Thymus (tissue), 11 donors: ENCODE results near the gene RPP25. TPM values are rescaled to one million over a fixed set of nuclear protein-coding genes. Genes with fewer than 3 reads are reported as not detected.

Experiments
- DNase-seq, 9 donors: peaks; one replicate each; pipeline ENCODE4 v3.0.0-alpha.2; 2013; ENCODE audit warnings: low spot score in 9 of 9, low read depth in 6 of 9, missing footprints in 1 of 9
- H3K27ac ChIP-seq, 2 donors: one replicate each; pipeline ENCODE4 v1.5.1; 2013; ENCODE audit warnings: control low read depth in 1 of 2, low read depth in 1 of 2, low read length in 1 of 2, mild to moderate bottlenecking in 1 of 2, moderate library complexity in 1 of 2
- H3K27me3 ChIP-seq, 2 donors: one replicate each; pipeline ENCODE4 v1.5.1; 2013; ENCODE audit warnings: low read length in 1 of 2; ENCODE audit not compliant: control insufficient read depth in 2 of 2, insufficient read depth in 1 of 2
- H3K36me3 ChIP-seq, 2 donors: one replicate each; pipeline ENCODE4 v1.5.1; 2013; ENCODE audit warnings: low read length in 1 of 2, mild to moderate bottlenecking in 1 of 2, moderate library complexity in 1 of 2; ENCODE audit not compliant: control insufficient read depth in 2 of 2, insufficient read depth in 2 of 2
- H3K4me1 ChIP-seq, 2 donors: one replicate each; pipeline ENCODE4 v1.5.1; 2013; ENCODE audit warnings: low read length in 2 of 2; ENCODE audit not compliant: control insufficient read depth in 2 of 2, insufficient read depth in 2 of 2
- H3K4me3 ChIP-seq, 2 donors: one replicate each; pipeline ENCODE4 v1.5.1; 2013; ENCODE audit warnings: low read length in 2 of 2, control low read depth in 1 of 2, mild to moderate bottlenecking in 1 of 2
- H3K9me3 ChIP-seq, 2 donors: one replicate each; pipeline ENCODE4 v1.5.1; 2013; ENCODE audit warnings: low read length in 1 of 2, mild to moderate bottlenecking in 1 of 2; ENCODE audit not compliant: control insufficient read depth in 2 of 2, insufficient read depth in 1 of 2
- WGBS: extraction: QIAGEN DNeasy Blood & Tissue Kit; methylation state at CpG from one replicate; pipeline ENCODE4 v1.1.7; 2013; 5-methylcytosine and 5-hydroxymethylcytosine counted together
- polyA plus RNA-seq: library from polyadenylated mRNA; stranded (reverse); fragments of 200-250 nt; gene quantifications from one replicate; pipeline ENCODE4 v1.2.3, GENCODE V29; 2013
- total RNA-seq: library from RNA; stranded (reverse); fragments of 120-200 nt; gene quantifications from one replicate; pipeline ENCODE4 v1.2.4, GENCODE V29; 2013
- donor health status: healthy.

RPP25 gene
- total and polyA plus RNA-seq, 2 donors, result 3.5 to 6.7 TPM

- H3K36me3 ChIP-seq, result no peaks in the 10 kb centered on the region
- WGBS, result 97% methylated on average over 1 of the region's 1 CpG
- no peak for DNase-seq
- peaks cover 46 to 80% of the 10 kb centered on the region in 2 donors for H3K27me3 ChIP-seq
- H3K27ac ChIP-seq, result no peak overlapping the region
- peaks cover 13 to 31% of the 10 kb centered on the region in 2 donors for H3K4me1 ChIP-seq
- peaks cover 0 to 1% of the 10 kb centered on the region in 2 donors for H3K9me3 ChIP-seq
- H3K4me3 ChIP-seq, result no peak overlapping the region
Observed at GRCh38 chr15:74960286-74960685, 3.7 kb upstream of the RPP25 start.

- Histone ChIP-seq H3K36me3 (no peaks in the 10 kb centered on the region), H3K4me1 (peaks cover 13 to 37% of the 10 kb centered on the region in 2 donors), H3K27ac (no peak overlapping the region), H3K9me3 (peaks cover 0 to 1% of the 10 kb centered on the region in 2 donors), H3K27me3 (peaks cover 46 to 85% of the 10 kb centered on the region in 2 donors), H3K4me3 (no peak overlapping the region)
- 18% methylated on average over 8 of the region's 8 CpGs for WGBS
- DNase-seq, result no peak
Observed at GRCh38 chr15:74959586-74959939, 3.0 kb upstream of the RPP25 start.

GRCh38 chr15:74958908-74959585 lies 2.5 kb upstream of the RPP25 start:
- DNase-seq, result no peak
- WGBS, result 5% methylated on average over 47 of the region's 47 CpGs
- peak overlapping the region in 1 of 2 donors; percentile 12 for H3K4me3 ChIP-seq

GRCh38 chr15:74958320-74958907 lies 1.8 kb upstream of the RPP25 start:
- no peak for DNase-seq
- H3K4me3 ChIP-seq, result no peak overlapping the region
- H3K36me3 ChIP-seq, result no peaks in the 10 kb centered on the region
- H3K27ac ChIP-seq, result no peak overlapping the region
- H3K9me3 ChIP-seq, result peaks cover 0 to 1% of the 10 kb centered on the region in 2 donors
- peaks cover 46 to 84% of the 10 kb centered on the region in 2 donors for H3K27me3 ChIP-seq
- H3K4me1 ChIP-seq, result peaks cover 13 to 39% of the 10 kb centered on the region in 2 donors
- WGBS, result 7% methylated on average over 28 of the region's 28 CpGs

More at GRCh38 chr15:74958908-74959585, 2.5 kb upstream of the RPP25 start:
- no peak overlapping the region for H3K27ac ChIP-seq
- peaks cover 46 to 85% of the 10 kb centered on the region in 2 donors for H3K27me3 ChIP-seq
- peaks cover 0 to 1% of the 10 kb centered on the region in 2 donors for H3K9me3 ChIP-seq
- H3K36me3 ChIP-seq, result no peaks in the 10 kb centered on the region
- H3K4me1 ChIP-seq, result peaks cover 13 to 39% of the 10 kb centered on the region in 2 donors

GRCh38 chr15:74957476-74958035 lies 984 bp upstream of the RPP25 start:
- Histone ChIP-seq H3K36me3 (no peaks in the 10 kb centered on the region), H3K4me1 (peaks cover 13 to 39% of the 10 kb centered on the region in 2 donors), H3K4me3 (peak overlapping the region; percentile 40 to 66), H3K27ac (peak overlapping the region in 1 of 2 donors; percentile 38), H3K27me3 (peaks cover 46 to 76% of the 10 kb centered on the region in 2 donors), H3K9me3 (peaks cover 0 to 1% of the 10 kb centered on the region in 2 donors)
- 7% methylated on average over 28 of the region's 28 CpGs for WGBS
- DNase-seq, result no peak

GRCh38 chr15:74955796-74956647 lies 550 bp downstream of the RPP25 start:
- peak overlapping the region in 1 of 2 donors; percentile 52 for H3K27ac ChIP-seq
- H3K9me3 ChIP-seq, result peaks cover 0 to 1% of the 10 kb centered on the region in 2 donors
- H3K4me1 ChIP-seq, result peaks cover 13 to 39% of the 10 kb centered on the region in 2 donors
- DNase-seq, result peak in 8 of 9 donors; percentile 27 to 79 (median 48)
- H3K36me3 ChIP-seq, result no peaks in the 10 kb centered on the region
- WGBS, result 26% methylated on average over 88 of the region's 88 CpGs
- peak overlapping the region; percentile 40 to 66 for H3K4me3 ChIP-seq
- peaks cover 43 to 61% of the 10 kb centered on the region in 2 donors for H3K27me3 ChIP-seq

GRCh38 chr15:74955017-74955416 lies 1.6 kb downstream of the RPP25 start:
- Histone ChIP-seq H3K27ac (no peak overlapping the region), H3K4me3 (no peak overlapping the region), H3K4me1 (peaks cover 13 to 43% of the 10 kb centered on the region in 2 donors), H3K36me3 (no peaks in the 10 kb centered on the region), H3K9me3 (peaks cover 0 to 1% of the 10 kb centered on the region in 2 donors), H3K27me3 (peaks cover 38 to 51% of the 10 kb centered on the region in 2 donors)
- DNase-seq, result no peak
- WGBS, result 91% methylated on average over 8 of the region's 8 CpGs

- Histone ChIP-seq H3K27me3 (peaks cover 34 to 46% of the 10 kb centered on the region in 2 donors), H3K9me3 (peaks cover 0 to 1% of the 10 kb centered on the region in 2 donors), H3K36me3 (no peaks in the 10 kb centered on the region), H3K4me1 (peaks cover 13 to 44% of the 10 kb centered on the region in 2 donors), H3K4me3 (no peak overlapping the region), H3K27ac (no peak overlapping the region)
- DNase-seq, result no peak
Observed at GRCh38 chr15:74954515-74954914, 2.1 kb downstream of the RPP25 start.
